ENCODE measurements around the gene TYMP.
"Not testable (repeated sequence)": the region's sequence is repeated elsewhere in the genome, so short reads cannot be mapped to it uniquely, and the experiment has no call there.

The TYMP gene

DNA sequence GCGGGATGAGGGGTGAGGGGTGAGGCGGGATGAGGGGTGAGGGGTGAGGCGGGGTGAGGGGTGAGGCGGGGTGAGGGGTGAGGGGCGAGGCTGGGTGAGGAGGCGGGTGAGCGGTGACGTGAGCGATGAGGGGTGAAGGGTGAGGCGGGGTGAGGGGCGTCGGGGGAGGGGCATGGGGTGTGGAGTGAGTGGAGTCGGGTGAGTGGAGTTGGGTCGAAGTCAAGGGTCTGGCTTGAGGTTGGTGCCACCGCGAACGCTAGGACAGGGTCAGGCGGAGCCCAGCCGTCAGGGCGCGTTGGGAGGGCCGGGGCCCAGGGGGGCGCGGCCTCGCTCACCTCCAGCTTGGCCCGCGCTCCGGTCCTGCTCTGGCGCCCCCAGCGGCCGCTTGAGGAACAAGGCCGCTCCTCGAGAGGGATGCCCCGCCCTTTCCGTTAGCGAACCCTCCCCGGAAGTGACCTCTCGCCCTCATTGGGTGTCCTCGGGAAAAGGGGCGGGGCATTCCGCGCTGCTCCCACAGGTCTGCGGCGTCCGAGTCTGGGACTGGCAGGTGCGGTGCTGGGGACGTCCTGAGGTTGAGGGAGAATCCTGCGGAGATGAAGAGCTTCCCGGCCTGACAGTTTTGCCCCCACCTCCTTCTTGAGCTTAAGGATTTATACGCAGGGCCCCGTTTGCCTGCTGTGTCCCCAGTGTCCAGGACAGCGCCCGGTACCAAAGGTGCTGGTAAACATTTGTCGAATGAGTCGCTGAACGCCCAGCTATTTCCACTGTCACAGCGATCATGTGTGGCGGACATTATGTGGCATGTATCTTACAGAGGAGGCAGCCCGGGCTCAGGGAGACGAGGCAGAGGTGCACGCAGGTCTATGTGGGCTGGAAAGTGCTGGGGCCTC is 33.0 kb upstream of the TYMP start, which contains the start of gene SYCE3:
Gene SYCE3, minus strand, starts transcription at position 397 of the 890 bp plus-strand sequence. CDS start 6,514 bp downstream, outside the sequence.
- DNase-seq: peak; percentile 92

DNA sequence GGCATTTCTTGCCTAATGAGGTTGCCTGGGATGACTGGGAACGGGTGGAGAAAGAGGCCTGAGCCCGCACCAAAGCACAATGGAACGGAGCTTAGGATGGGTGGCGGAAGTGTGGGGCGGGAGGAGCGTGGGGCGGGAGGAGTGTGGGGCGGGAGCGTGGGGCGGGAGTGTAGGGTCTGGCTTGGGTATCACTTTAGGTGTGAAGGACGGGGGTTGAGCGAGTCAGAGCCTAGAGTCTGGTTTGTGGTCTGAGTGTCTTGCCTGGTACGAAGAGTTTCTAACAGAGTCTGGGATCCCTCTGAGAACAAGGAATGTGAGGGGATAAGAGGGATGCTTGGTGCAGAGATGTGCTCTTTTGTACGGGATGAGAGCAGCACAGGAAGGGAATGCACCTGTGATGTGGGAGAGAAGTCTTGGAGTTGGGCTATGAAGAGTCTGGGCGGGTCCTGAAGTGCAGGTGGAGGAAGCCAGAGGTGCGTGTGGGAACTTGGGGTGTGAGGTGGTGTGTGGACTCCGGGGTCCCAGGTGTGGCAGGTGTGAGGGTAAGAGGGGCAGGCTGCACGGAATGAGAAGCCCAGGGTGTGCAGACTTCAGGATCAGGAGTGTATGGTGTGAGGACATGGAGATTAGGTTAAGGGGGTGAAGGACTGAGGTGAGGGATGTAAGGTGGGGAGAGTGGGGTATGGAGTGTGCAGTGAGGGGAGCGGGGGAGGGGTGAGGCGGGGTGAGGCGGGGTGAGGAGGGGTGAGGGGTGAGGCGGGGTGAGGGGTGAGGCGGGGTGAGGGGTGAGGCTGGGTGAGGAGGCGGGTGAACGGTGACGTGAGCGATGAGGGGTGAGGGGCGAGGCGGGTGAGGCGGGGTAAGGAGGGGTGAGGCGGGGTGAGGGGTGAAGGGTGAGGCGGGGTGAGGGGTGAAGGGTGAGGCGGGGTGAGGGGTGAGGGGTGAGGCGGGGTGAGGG is 31.9 kb upstream of the TYMP start:
- no peak for DNase-seq

DNA sequence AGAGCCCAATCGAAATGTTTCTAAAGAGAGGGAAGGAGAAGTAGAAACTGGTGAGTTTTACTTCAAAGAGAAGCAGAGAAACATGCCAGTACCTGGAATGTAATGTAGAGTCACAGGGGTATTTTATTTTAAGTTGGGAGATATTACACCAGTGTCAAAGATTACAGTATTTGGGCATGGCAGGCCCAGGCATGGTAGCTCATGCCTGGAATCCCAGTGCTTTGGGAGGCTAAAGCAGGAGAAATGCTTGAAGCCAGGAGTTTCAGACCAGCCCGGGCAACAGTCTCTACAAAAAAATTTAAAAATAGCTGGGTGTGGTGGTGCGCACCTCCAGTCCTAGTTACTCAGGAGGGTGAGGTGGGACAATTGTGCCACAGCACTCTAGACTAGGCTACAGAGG is 30.2 kb upstream of the TYMP start:
- DNase-seq: no peak

DNA sequence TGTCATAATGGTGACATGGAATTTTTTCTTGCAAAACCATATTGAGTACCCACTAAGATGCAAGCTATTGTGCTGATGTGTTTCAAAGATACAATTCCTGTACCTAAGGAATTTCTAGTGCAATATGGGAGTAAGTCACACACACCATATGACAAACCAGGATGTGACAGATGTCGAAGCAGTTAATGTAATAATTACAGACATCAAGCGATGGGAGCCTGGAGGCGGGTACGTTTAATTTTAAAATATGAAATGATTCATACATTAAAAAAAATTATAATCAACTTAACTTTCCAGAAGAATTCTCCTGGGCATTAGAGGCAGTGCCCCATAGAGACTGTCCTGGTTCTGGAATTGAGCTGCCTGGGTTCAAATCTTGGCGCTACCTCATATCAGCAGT is 26.9 kb upstream of the TYMP start:
- no peak for DNase-seq

DNA sequence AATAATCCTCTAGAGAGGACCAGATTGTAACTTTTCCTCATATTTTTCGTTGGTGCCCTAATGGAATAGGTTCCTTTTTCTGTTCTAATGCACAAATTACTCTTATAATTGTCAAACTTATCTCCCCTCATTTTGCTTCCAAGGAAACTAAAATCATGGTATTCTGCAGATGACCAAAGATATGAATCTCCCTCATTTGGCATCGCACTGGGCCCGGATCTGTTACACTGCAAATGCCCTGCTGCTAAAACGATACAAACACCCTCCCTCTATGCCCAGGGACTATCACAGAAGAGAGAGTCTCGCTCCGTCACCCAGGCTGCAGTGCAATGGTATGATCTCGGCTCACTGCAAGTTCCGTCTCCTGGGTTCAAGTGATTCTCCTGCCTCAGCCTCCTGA is 23.5 kb upstream of the TYMP start:
- no peak for DNase-seq

DNA sequence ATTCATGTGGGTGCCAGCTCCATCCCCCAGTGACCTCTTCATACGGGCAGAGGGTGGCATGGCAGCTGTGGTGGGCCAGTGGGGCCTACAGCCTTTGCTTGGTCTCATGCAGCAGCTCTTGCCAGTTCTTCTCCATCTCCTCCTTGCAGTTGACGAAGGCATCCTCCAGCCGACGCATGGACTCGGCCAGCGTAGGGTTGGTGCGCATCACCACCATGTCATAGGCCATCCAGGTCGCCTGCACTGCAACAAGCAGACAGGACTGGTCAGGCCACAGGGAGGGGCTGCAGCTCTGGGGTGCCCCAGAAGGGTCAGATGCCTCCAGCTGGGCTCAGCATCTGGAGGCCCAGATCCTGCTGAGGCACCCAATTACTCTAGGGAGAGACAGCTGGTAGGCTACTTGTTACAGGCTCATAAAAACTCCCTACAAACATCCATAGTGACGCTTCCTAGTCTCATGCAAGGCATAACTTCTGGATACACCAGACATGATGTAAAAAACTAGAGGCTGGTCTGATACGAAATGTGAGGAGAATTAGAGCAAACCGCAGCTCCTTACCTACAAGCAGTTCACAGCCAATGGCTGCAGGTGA is 21.4 kb upstream of the TYMP start:
- no peak for DNase-seq

DNA sequence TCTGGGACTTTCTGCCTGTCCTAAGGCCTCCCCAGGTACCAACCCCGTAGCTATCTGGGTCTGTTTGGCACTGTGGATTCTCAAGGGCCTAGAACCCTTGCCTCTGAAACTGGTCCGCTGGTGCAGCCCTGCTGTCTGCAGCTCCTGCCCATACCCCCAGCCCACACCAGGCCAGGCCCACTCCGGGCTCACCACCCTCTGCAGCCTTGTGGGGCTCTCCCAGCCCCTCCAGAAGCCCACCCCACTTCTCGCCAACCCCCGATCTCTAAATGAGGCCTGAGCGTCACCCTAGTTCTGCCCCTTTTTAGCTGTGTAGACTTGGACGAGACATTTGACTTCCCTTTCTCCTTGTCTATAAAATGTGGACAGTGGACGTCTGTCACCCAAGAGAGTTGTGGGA is 20.6 kb upstream of the TYMP start:
- no peak for DNase-seq

DNA sequence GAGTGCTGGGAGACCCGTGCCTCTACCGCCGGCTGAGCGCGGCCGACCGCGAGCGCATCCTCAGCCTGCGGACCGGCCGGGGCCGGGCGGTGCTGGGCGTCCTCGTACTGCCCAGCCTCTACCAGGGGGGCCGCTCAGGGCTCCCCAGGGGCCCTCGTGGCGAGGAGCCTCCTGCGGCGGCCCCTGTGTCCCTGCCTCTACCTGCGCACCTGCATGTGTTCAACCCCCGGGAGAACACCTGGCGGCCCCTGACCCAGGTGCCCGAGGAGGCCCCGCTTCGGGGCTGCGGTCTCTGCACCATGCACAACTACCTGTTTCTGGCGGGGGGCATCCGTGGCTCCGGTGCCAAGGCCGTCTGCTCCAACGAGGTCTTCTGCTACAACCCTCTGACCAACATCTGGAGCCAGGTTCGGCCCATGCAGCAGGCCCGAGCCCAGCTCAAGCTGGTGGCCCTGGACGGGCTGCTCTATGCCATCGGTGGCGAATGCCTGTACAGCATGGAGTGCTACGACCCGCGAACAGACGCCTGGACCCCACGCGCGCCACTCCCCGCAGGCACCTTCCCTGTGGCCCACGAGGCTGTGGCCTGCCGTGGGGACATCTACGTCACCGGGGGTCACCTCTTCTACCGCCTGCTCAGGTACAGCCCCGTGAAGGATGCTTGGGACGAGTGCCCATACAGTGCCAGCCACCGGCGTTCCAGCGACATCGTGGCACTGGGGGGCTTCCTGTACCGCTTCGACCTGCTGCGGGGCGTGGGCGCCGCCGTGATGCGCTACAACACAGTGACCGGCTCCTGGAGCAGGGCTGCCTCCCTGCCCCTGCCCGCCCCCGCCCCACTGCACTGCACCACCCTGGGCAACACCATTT is 19.3 kb upstream of the TYMP start:
- DNase-seq: no peak

DNA sequence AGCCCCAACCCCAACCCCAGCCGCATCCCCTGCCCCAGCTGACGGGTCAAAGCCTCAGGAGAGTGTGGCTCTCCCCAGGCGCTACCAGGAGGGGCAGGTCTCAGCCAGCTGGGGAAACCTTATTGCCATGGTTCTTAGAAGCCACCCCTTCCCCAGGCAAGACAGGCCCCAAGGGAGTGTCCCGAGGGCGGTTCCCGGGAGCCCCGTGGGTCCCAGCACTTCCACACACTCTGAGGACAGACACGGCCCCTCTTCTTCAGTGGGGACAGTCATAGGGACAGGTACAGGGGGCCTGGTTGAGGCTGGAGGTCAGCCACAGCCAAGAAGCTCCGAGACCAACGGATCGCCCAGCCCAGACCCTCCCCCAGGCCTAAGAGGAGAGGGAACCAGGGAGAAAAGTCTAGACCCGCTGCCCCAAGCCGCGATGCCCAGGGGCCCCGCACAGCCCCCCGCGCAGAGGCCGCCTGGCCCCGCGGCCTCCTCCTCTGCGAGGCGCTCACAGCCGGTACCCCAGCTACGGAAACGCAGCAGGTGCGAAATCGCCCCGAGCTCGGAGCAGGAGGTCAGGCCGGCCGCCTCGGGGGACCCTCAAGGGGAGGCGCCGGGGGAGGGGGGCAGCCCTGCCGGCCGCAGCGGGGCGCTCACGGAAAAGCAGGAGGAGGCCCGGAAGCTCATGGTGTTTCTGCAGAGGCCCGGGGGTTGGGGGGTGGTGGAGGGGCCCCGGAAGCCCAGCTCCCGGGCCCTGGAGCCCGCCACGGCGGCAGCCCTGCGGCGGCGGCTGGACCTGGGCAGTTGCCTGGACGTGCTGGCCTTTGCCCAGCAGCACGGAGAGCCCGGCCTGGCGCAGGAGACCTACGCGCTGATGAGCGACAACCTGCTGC is 18.5 kb upstream of the TYMP start:
- no peak for DNase-seq

DNA sequence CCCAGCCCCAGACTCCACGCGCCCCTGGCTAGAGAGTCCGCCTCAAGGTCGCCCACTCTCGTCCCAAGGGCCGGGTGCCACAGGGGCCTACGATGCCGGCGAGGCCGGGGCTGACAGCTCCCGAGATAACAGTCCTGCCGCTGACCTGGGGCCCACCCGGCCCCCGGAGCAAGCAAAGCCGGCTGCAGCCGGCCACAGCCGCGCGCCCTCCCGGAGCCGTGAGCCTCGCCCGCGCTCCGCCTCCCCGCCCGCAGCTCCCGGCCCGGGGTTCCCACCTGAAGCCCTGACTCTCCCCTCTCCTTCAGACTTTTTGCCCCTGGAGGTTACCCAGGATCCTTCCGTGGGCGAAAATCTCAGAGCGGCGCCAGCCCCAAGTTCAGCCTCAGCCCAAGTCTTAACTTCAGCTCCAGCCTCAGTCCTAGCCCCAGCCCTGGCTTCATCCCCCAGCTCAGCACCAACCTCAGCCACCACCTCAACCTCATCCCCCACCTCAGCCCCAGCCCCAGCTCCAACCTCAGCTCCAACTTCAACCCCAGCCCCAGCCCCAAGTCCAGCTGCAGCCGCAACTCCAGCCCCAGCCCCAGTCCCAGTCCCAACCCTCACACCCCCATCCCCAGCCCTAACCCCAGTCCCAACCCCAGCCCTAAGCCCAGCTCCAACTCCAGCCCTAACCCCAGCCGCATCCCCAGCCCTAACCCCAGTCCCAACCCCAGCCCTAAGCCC is 17.6 kb upstream of the TYMP start:
- no peak for DNase-seq

DNA sequence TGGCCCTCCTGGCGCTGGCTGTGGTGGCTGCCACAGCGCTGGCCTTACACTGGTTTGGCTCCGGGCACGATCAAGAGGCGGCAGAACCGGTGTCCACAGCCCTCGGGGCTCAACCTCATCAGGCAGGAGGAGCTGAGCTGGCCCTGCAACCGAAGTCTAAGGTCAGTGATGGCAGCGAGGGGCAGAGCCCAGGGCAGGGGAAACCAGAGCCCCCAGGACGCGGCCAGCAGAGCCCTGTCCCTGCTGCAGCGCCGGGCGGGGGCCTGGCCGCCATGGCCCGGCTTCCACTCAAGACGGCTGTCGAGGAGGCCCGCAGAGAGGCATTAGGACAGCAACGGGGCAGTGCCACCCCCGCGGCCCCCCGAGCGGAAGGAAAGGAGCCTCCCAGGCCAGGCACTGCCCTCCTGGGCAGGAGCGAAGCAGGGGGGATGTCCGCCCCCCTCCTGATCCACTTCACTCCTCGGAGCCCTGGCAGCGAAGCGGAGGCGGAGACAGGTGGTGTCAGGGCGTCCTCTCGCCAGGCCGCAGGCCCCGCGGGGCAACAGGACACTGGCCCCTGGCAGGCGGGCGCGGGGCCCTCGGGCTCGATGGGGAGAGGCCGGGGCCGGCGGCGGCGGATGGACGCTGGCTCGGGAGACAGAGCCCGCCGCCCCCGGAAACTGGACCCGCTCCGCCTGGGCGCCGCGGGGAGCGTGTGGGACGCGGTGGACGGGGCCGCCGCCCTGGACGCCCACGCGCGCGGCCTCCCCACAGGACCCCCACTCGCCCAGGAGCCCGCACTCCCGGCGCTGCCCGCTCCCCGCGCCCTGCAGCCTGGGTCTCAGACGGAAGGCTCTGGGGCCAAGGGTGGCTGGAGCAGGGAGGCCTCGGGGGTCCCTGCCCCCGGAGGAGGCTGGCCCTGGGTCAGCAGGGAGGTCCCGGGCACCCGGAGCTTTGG is 16.8 kb upstream of the TYMP start:
- no peak for DNase-seq

DNA sequence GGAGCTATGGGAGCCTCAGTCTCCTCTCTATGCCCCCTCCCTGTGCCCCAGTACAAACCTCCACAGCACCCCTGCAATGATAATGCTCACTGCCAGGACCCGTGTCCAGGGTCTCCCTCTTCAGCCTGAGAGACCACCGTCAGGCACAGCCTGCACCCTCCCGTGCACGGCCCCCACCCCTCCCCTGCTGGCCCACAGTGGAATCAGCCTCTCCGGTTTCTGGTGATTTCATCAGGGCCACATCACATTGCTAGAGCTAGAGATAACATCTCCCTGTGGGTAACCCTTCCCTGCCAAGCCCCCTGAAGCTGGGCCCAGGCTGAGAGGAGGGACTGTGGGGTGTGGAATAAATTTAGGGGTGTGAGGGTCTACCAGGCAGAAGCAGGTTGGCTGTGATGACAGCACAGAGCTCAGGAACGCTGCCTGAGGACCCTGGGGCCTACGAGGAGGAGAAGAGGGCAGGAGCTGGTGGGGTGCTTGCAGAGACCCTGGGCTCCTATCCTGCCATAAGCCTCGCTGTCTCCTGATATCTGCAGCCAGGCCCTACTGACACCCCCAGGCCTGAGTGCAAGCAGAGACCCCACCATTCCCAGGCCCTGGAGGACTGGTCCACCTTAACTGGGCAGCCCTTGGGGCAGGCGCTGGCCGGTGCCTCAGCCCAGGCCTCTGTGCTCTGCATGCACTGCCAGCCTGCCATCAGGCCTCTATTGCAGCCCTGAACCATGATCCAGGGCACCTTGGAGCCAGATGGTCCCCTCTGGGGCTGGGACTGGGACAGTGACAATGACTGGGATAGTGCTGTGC is 15.9 kb upstream of the TYMP start, which contains the start of gene KLHDC7B:
Gene KLHDC7B, plus strand, starts transcription at position 378 of the 804 bp plus-strand sequence. Its CDS starts 345 bp downstream, at position 723.
- no peak for DNase-seq

DNA sequence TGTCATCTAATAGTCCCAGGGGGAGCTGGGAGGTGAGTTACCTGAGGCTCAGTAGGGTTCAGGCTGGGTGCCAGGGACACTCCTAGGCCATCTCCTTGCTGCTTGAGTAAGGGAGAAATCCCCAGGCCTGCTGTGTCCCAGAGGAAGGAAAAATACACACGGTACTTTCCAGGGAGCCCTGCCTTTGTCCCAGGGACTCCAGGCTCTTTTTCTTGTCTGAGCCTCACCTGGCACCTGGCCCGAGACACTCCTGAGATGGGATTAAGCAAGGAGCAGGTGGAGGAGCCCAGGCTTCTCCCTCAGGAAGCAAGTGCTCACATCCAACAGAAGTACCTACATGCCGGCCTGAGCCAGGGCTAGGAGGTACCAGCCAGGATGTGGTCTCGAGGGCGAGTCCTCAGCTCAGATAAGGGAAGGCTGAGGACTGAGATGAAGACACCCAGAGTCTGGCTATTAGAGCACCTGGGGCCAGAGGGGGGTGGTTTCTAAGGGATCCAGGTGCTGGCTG is 15.0 kb upstream of the TYMP start:
- no peak for DNase-seq

DNA sequence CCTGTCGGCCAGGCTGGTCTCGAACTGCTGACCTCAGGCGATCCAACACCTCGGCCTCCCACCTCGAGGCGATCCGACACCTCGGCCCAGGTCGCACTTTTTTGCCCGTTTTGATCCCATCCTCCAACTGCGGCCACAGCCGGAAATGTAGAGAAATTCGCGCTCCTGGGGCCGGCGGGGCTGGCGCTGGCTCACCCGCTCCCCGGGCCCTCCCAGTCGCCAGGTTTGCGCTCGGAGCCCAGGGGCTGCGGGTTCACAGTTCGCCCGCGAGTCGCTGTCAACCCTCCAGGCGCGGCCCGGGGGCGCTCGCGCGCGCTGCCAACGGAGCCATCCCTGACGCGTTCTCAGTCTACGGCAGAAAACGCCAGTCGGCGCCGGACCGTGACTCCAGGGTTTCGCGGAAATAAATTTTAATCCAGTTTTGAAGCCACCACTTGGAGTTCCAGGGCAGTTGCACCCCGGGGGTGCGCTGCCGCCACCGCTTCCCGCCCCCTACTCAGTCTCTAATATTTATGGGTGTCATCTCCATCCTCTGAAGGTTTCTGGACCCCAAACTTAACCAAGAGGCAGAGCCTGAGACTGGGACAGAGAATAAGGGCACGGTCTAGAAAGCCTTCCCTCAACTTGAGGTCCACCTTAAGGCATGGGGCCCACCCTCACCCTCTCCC is 14.4 kb upstream of the TYMP start:
- no peak for DNase-seq

DNA sequence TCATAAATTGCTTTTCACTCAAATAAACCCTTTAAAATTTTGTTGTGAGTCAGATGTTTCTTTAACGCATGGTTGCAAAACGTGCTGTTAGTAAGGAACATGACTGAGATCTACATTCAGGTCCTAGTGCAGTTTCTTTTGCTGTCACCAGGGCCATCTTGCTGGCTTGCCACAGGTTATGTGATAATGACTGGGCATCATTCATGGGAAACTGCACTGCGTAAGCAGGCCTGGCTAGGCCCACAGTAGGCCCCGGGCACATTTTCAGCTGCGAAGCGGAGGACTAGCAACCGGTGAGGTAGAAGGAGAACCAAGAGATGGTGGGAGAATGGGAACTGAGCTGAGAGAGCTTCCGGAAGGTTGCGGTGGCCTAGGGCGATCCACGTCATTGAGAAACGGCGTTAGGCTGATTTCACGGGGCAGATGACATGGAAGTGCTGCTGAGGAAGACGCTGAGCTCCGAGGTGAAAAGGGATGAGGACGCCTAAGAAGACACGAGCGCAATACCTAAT is 12.7 kb upstream of the TYMP start:
- DNase-seq: no peak

DNA sequence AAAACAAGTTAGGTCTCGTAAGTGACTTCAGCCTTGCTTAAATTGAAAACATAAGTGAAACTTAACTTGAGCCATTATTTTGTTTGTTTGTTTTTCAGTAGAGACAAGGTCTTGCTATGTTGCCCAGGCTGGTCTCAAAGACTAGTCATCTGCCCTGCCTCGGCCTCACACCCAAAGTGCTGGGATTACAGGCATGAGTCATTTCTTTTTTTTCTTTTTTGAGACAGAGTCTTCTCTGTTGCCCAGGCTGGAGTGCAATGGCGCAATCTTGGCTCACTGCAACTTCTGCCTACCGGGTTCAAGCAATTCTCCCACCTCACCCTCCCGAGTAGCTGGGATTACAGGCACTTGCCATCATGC is 11.8 kb upstream of the TYMP start:
- DNase-seq: not testable (repeated sequence)

DNA sequence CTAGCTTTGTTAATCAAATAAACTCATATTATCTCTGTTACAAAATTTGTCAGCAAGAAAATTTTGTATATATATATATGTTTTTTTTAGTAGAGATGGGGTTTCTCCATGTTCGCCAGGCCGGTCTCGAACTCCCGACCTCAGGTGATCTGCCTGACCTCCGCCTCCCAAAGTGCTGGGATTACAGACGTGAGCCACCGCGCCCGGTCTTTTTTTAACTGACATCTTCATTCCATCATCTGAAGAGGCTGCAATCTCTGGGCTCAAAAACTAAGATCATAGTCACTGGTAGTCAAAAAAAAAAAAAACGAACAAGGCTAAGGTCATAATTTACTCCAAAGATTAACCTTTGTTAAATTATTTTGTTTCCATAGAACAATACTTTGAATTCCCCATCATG is 10.6 kb upstream of the TYMP start:
- DNase-seq: no peak
